GM23338 (cell line): ENCODE results near the gene ALG14.

Source experiments
- EZH2 ChIP-seq: fragments of 200-600 bp; sonication (generic); IDR thresholded peaks from one replicate; pipeline ENCODE4 v1.8.0; 2017; ENCODE audit warnings: antibody characterized with exemption, mild to moderate bottlenecking, low read depth; ENCODE audit not compliant: unreplicated experiment
- EZH2phosphoT487 ChIP-seq: fragments of 200-600 bp; sonication (generic); IDR thresholded peaks from one replicate; pipeline ENCODE4 v1.8.1; 2018; ENCODE audit warnings: antibody characterized with exemption; ENCODE audit not compliant: unreplicated experiment
- NANOG ChIP-seq: IDR thresholded peaks from 2 replicates; pipeline ENCODE4 v1.6.1; 2016; ENCODE audit warnings: antibody characterized with exemption, borderline replicate concordance
- POLR2AphosphoS5 ChIP-seq: IDR thresholded peaks from 2 replicates; pipeline ENCODE4 v1.6.1; 2016; ENCODE audit warnings: antibody characterized with exemption, low read depth
- ZNF331 ChIP-seq: fragments of 250-450 bp; sonication (Bioruptor Pico); IDR thresholded peaks from 2 replicates; pipeline ENCODE4 v1.5.0; 2020; ENCODE audit warnings: low read depth, mild to moderate bottlenecking, moderate library complexity
- TF ChIP-seq, protein P1 (sequence below), 2 experiments: fragments of 200-600 bp in 1 of 2; sonication (generic) in 1 of 2; conservative IDR thresholded peaks; 2 replicates each; pipeline versions ENCODE4 v1.5.1 to v1.6.1; 2016 to 2017; ENCODE audit warnings: antibody characterized with exemption in 2 of 2, low read depth in 2 of 2, mild to moderate bottlenecking in 2 of 2, moderate library complexity in 1 of 2
- TF ChIP-seq, protein P2 (sequence below): IDR thresholded peaks from one replicate; pipeline ENCODE4 v1.6.1; 2018; ENCODE audit warnings: antibody characterized with exemption; ENCODE audit not compliant: unreplicated experiment

DNA sequence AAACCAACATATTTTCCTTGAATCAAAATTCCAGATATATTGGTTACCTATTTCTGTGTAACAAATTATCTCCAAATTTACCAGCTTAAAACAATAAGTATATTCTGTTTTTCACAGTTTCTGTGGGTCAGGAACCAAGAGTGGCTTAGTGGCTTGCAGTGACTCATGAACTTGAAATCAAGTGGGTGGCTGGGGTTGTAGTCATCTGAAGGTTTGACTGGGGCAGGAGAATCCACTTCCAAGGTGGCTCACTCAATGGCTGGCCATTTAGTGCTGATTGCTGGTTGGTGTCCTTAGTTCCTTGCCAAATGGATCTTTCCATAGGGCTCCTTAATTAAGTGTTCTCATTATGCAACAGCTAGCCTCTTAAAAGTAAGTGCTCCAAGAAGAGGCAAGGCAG is 43.8 kb downstream of the ALG14 start:
- TF ChIP-seq, protein P1, sequence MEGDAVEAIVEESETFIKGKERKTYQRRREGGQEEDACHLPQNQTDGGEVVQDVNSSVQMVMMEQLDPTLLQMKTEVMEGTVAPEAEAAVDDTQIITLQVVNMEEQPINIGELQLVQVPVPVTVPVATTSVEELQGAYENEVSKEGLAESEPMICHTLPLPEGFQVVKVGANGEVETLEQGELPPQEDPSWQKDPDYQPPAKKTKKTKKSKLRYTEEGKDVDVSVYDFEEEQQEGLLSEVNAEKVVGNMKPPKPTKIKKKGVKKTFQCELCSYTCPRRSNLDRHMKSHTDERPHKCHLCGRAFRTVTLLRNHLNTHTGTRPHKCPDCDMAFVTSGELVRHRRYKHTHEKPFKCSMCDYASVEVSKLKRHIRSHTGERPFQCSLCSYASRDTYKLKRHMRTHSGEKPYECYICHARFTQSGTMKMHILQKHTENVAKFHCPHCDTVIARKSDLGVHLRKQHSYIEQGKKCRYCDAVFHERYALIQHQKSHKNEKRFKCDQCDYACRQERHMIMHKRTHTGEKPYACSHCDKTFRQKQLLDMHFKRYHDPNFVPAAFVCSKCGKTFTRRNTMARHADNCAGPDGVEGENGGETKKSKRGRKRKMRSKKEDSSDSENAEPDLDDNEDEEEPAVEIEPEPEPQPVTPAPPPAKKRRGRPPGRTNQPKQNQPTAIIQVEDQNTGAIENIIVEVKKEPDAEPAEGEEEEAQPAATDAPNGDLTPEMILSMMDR (conservative IDR thresholded peaks at IDR 0.05; ENCODE audit: low read depth in 2 of 2), result no peak
- TF ChIP-seq POLR2AphosphoS5, result no peak
- no peak for TF ChIP-seq EZH2
- TF ChIP-seq NANOG, result no peak
- TF ChIP-seq, protein P2, sequence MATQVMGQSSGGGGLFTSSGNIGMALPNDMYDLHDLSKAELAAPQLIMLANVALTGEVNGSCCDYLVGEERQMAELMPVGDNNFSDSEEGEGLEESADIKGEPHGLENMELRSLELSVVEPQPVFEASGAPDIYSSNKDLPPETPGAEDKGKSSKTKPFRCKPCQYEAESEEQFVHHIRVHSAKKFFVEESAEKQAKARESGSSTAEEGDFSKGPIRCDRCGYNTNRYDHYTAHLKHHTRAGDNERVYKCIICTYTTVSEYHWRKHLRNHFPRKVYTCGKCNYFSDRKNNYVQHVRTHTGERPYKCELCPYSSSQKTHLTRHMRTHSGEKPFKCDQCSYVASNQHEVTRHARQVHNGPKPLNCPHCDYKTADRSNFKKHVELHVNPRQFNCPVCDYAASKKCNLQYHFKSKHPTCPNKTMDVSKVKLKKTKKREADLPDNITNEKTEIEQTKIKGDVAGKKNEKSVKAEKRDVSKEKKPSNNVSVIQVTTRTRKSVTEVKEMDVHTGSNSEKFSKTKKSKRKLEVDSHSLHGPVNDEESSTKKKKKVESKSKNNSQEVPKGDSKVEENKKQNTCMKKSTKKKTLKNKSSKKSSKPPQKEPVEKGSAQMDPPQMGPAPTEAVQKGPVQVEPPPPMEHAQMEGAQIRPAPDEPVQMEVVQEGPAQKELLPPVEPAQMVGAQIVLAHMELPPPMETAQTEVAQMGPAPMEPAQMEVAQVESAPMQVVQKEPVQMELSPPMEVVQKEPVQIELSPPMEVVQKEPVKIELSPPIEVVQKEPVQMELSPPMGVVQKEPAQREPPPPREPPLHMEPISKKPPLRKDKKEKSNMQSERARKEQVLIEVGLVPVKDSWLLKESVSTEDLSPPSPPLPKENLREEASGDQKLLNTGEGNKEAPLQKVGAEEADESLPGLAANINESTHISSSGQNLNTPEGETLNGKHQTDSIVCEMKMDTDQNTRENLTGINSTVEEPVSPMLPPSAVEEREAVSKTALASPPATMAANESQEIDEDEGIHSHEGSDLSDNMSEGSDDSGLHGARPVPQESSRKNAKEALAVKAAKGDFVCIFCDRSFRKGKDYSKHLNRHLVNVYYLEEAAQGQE, result no peak
- TF ChIP-seq ZNF331, result no peak
- TF ChIP-seq EZH2phosphoT487, result no peak
